Measurements from ENCODE around the gene NEURL4.
A peak's percentile ranks its signal among the peaks of the same experiment; 100 is the strongest.
"Not testable (repeated sequence)": the region's sequence is repeated elsewhere in the genome, so short reads cannot be mapped to it uniquely, and the experiment has no call there.

The NEURL4 gene

GRCh38 chr17:7343250-7343649, 14.1 kb upstream of the NEURL4 start:
- Histone ChIP-seq H3K36me3 (ENCODE audit: control insufficient read depth, insufficient read depth, low read length) (peaks cover 43% of the 10 kb centered on the region), H3K27me3 (replicated peaks; ENCODE audit: control insufficient read depth, insufficient read depth, low read length) (no peaks in the 10 kb centered on the region), H3K4me3 (replicated peaks; ENCODE audit: low read depth, low read length) (no peak overlapping the region)
- DNase-seq (ENCODE audit: extremely low read depth, insufficient read length): no peak
- TF ChIP-seq CTCF (IDR thresholded peaks at IDR 0.05; ENCODE audit: insufficient read depth, low read length, poor library complexity, severe bottlenecking): no peak

GRCh38 chr17:7341842-7342241, 12.7 kb upstream of the NEURL4 start:
- TF ChIP-seq CTCF (IDR thresholded peaks at IDR 0.05; ENCODE audit: insufficient read depth, low read length, poor library complexity, severe bottlenecking): no peak
- DNase-seq (ENCODE audit: extremely low read depth, insufficient read length): no peak
- Histone ChIP-seq H3K27me3 (replicated peaks; ENCODE audit: control insufficient read depth, insufficient read depth, low read length) (no peaks in the 10 kb centered on the region), H3K36me3 (ENCODE audit: control insufficient read depth, insufficient read depth, low read length) (peaks cover 30% of the 10 kb centered on the region), H3K4me3 (replicated peaks; ENCODE audit: low read depth, low read length) (no peak overlapping the region)

GRCh38 chr17:7340179-7340578, 11.0 kb upstream of the NEURL4 start:
- DNase-seq (ENCODE audit: extremely low read depth, insufficient read length): no peak
- no peak overlapping the region for H3K4me3 ChIP-seq (replicated peaks; ENCODE audit: low read depth, low read length)
- TF ChIP-seq CTCF (IDR thresholded peaks at IDR 0.05; ENCODE audit: insufficient read depth, low read length, poor library complexity, severe bottlenecking): no peak
- no peaks in the 10 kb centered on the region for H3K27me3 ChIP-seq (replicated peaks; ENCODE audit: control insufficient read depth, insufficient read depth, low read length)
- H3K36me3 ChIP-seq (ENCODE audit: control insufficient read depth, insufficient read depth, low read length): peaks cover 23% of the 10 kb centered on the region

- DNase-seq (ENCODE audit: extremely low read depth, insufficient read length); H3K27me3 ChIP-seq (replicated peaks; ENCODE audit: control insufficient read depth, insufficient read depth, low read length): not testable (repeated sequence)
- Histone ChIP-seq H3K36me3 (ENCODE audit: control insufficient read depth, insufficient read depth, low read length) (peaks cover 11% of the 10 kb centered on the region), H3K4me3 (replicated peaks; ENCODE audit: low read depth, low read length) (peak overlapping the region; percentile 95)
These were observed 8.5 kb upstream of the NEURL4 start for GRCh38 chr17:7337600-7337999.

- peak; percentile 83 for DNase-seq (ENCODE audit: extremely low read depth, insufficient read length)
- H3K4me3 ChIP-seq (replicated peaks; ENCODE audit: low read depth, low read length): peak within 1 kb of the TSS; percentile 95
- H3K36me3 ChIP-seq (ENCODE audit: control insufficient read depth, insufficient read depth, low read length): peaks cover 5% of the 10 kb centered on the region
- no peak for TF ChIP-seq CTCF (IDR thresholded peaks at IDR 0.05; ENCODE audit: insufficient read depth, low read length, poor library complexity, severe bottlenecking)
- no peaks in the 10 kb centered on the region for H3K27me3 ChIP-seq (replicated peaks; ENCODE audit: control insufficient read depth, insufficient read depth, low read length)
These were observed 7.4 kb upstream of the NEURL4 start, which contains the start of gene ACAP1 for GRCh38 chr17:7336240-7337175. TSS of gene ACAP1 (plus strand) at chr17:7336529. CDS start at chr17:7336735, 206 bp downstream.

- peak overlapping the region; percentile 95 for H3K4me3 ChIP-seq (replicated peaks; ENCODE audit: low read depth, low read length)
- H3K36me3 ChIP-seq (ENCODE audit: control insufficient read depth, insufficient read depth, low read length); H3K27me3 ChIP-seq (replicated peaks; ENCODE audit: control insufficient read depth, insufficient read depth, low read length); DNase-seq (ENCODE audit: extremely low read depth, insufficient read length): not testable (repeated sequence)
These were observed 6.6 kb upstream of the NEURL4 start for GRCh38 chr17:7335765-7336164.

All from GM06990 (cell line).